Body of pancreas (tissue), 4 donors: Measurements from ENCODE around the gene CXCL5. TPM values are rescaled to one million over a fixed set of nuclear protein-coding genes. Genes with fewer than 3 reads are reported as not detected.

Source experiments
- ATAC-seq: fragments of 150-250 bp; one replicate; pipeline ENCODE4 v1.9.1; 2016
- DNase-seq, 4 donors: peaks; one replicate each; pipeline ENCODE4 v3.0.0-alpha.2; 2019
- H3K27ac ChIP-seq, 4 donors: fragments of 200-600 bp; sonication (generic); 1 replicate in 3 of 4; 2 replicates in 1 of 4; pipeline versions ENCODE4 v1.5.1 to v1.6.1; 2016 to 2019; ENCODE audit warnings: mild to moderate bottlenecking in 1 of 4, mixed read lengths in 1 of 4, moderate library complexity in 1 of 4
- H3K27me3 ChIP-seq, 2 donors: fragments of 200-600 bp; sonication (generic); one replicate each; pipeline ENCODE4 v1.6.0; 2016; ENCODE audit warnings: mild to moderate bottlenecking in 1 of 2
- H3K36me3 ChIP-seq, 2 donors: fragments of 200-600 bp; sonication (generic); replicated peaks in 1 of 2; 2 replicates each; pipeline ENCODE4 v1.5.1; 2016; ENCODE audit warnings: low read depth in 2 of 2; ENCODE audit not compliant: insufficient read depth in 1 of 2
- H3K4me1 ChIP-seq: fragments of 200-600 bp; sonication (generic); one replicate; pipeline ENCODE4 v1.6.0; 2016
- H3K4me3 ChIP-seq, 2 donors: fragments of 200-600 bp; sonication (generic); 1 replicate in 1 of 2; 2 replicates in 1 of 2; pipeline ENCODE4 v1.5.1; 2016 to 2019
- H3K9me3 ChIP-seq, 3 donors: fragments of 200-600 bp; sonication (generic); 1 replicate in 2 of 3; 2 replicates in 1 of 3; pipeline ENCODE4 v1.5.1; 2016
- CTCF ChIP-seq, 7 experiments: fragments of 450-650 bp in 4 of 7; fragments of 200-600 bp in 3 of 7; sonication (generic) in 3 of 7; IDR thresholded peaks; one replicate each; pipeline ENCODE4 v1.5.1; 2016 to 2019; ENCODE audit warnings: antibody characterized with exemption in 7 of 7
- POLR2A ChIP-seq, 3 donors: fragments of 450-650 bp; IDR thresholded peaks; one replicate each; pipeline ENCODE4 v1.6.1; 2016; ENCODE audit warnings: antibody characterized with exemption in 3 of 3, mild to moderate bottlenecking in 2 of 3
- WGBS, 2 donors: methylation state at CpG; one replicate each; pipeline ENCODE4 v1.1.5; 2017; 5-methylcytosine and 5-hydroxymethylcytosine counted together
- intact Hi-C: fragments of 100-400 bp; cut with DNase I; formaldehyde crosslinking; loops from one replicate; pipeline ENCODE4 v1.15.1; 2023
- total RNA-seq, 2 donors: library from RNA; depleted of rRNA; stranded (reverse); fragments of >200 nt; gene quantifications; one replicate each; pipeline ENCODE4 v1.1.0, GENCODE V29; 2016

Gene CXCL5
- total RNA-seq, 2 donors from 2014 or later: not detected

DNA sequence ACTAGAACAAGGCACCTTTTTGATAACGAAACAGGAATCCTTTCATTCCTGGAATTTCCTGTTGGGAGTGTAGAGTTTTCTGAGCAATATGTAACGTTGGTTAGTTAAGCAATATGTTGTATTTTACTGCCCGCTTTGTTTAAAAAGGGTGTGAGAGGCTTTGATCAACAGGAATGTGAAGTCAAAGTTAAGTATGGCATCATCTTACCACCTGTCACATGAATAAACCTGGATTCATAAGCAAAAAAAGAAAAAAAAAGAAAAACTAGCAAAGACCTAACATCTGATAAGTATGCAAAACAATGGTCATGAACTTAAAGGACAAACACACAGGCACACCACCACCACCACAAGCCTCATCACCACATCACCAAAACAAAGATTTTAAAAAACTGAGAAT is 7.1 kb upstream of the CXCL5 start:
- ATAC-seq (peak; percentile 63), DNase-seq (no peak)
- intact Hi-C loops: no loop called here
- peak overlapping the region in 3 of 4 donors; percentile 10 to 57 (median 37) for H3K27ac ChIP-seq
- no peak overlapping the region for H3K4me3 ChIP-seq
- WGBS, 2 donors: 24 to 36% methylated on average over 3 of the region's 3 CpGs
- TF ChIP-seq POLR2A (IDR thresholded peaks at IDR 0.05) (no peak), CTCF (IDR thresholded peaks at IDR 0.05) (no peak)
- H3K4me1 ChIP-seq: no peaks in the 10 kb centered on the region
- H3K9me3 ChIP-seq: no peaks in the 10 kb centered on the region
- H3K27me3 ChIP-seq: no peaks in the 10 kb centered on the region
- no peaks in the 10 kb centered on the region for H3K36me3 ChIP-seq

DNA sequence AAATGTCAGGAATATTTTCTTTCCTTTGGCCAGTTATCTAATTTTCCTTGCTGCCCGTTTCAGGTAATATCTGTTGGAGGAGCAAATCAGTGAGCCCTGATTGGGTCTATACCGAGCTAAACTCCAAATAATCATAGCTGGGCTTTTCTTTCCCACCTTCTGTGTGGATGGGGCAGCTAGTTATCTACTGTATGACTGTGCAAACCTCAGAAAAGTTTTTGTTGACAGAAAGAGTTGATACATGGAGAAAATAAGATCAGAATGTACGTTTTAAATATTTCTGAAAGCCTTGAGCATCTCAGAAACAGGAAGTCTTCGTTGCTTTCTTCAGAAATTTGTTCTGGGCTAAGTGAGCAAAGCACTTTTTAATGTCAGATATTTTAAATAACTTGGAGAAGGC is 6.2 kb upstream of the CXCL5 start:
- no peak for ATAC-seq
- Histone ChIP-seq H3K9me3 (no peaks in the 10 kb centered on the region), H3K4me3 (no peak overlapping the region), H3K36me3 (no peaks in the 10 kb centered on the region), H3K4me1 (no peaks in the 10 kb centered on the region), H3K27ac (peak overlapping the region in 2 of 4 donors; percentile 37 to 57), H3K27me3 (no peaks in the 10 kb centered on the region)
- WGBS, 2 donors: 47 to 48% methylated on average over 4 of the region's 4 CpGs
- DNase-seq: no peak
- intact Hi-C loops: no loop called here
- no peak for TF ChIP-seq POLR2A (IDR thresholded peaks at IDR 0.05)
- TF ChIP-seq CTCF (IDR thresholded peaks at IDR 0.05): no peak

DNA sequence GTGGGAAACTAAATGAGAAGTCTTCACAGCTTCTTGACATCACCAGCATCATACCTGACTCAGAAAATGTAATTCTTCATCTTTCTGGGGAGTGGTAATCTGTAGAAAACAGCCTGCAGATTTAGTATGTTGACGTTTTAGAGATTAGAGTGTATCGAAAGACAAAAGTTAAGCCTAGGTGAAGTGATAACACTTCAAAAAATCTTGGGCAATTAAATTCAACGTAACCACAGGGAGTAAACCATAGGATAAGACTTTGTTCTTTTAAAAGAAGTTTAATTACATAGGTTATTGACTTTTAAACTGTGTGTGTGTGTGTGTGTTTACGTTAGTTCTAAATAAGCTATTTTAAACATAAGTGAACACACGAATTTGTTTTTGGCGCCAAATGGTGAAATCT is 1.8 kb upstream of the CXCL5 start:
- ATAC-seq: no peak
- H3K27ac ChIP-seq: no peak overlapping the region

DNA sequence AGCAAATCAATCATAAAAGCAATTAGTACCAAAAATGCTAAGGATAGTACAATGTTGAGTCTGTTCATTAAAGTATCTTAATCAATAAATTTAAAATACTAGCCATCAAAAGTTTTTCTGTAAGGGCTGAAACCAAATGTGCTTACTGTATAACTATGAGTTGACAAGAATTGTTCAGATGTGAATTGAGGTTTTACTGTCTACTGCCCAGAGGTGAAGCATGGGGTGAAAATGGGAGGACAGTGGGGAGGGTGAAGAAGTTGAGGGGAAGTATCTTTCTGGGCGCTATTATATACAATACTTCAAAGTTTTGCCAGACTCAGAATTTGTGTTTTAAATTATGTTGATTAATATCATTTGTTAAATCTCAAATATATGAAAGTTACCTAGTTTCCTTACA is 6.4 kb downstream of the CXCL5 start:
- no peak overlapping the region for H3K27ac ChIP-seq
- DNase-seq (no peak), ATAC-seq (no peak)
- no peak for TF ChIP-seq POLR2A (IDR thresholded peaks at IDR 0.05)
- TF ChIP-seq CTCF (IDR thresholded peaks at IDR 0.05): no peak
- intact Hi-C loops: no loop called here
- no peaks in the 10 kb centered on the region for H3K36me3 ChIP-seq
- H3K4me1 ChIP-seq: no peaks in the 10 kb centered on the region
- no peaks in the 10 kb centered on the region for H3K9me3 ChIP-seq
- WGBS, 2 donors: 0% methylated on average over 1 of the region's 1 CpG
- H3K27me3 ChIP-seq: no peaks in the 10 kb centered on the region
- no peak overlapping the region for H3K4me3 ChIP-seq

More for the DNA sequence above, 1.8 kb upstream of the CXCL5 start:
- intact Hi-C loops: no loop called here
- H3K36me3 ChIP-seq: no peaks in the 10 kb centered on the region
- no peak overlapping the region for H3K4me3 ChIP-seq
- no peaks in the 10 kb centered on the region for H3K27me3 ChIP-seq
- H3K9me3 ChIP-seq: no peaks in the 10 kb centered on the region
- TF ChIP-seq CTCF (IDR thresholded peaks at IDR 0.05) (no peak), POLR2A (IDR thresholded peaks at IDR 0.05) (no peak)
- H3K4me1 ChIP-seq: peaks cover 9% of the 10 kb centered on the region
- no peak for DNase-seq
- 67 to 73% methylated on average over 6 of the region's 6 CpGs for WGBS, 2 donors

DNA sequence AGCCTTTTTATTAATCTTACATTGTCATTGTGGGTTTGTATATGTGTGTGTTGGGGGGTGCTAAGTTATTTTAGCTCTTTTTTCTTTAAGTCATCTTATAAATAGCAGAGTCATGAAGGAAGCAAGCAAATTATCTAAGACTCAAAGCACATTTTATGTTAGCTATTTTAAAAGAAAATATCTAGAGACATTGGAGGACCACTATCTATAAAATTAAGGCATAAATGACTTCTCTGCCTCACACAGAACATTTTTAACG is 6.8 kb downstream of the CXCL5 start:
- Histone ChIP-seq H3K27me3 (no peaks in the 10 kb centered on the region), H3K27ac (no peak overlapping the region), H3K4me1 (no peaks in the 10 kb centered on the region), H3K36me3 (no peaks in the 10 kb centered on the region), H3K9me3 (no peaks in the 10 kb centered on the region), H3K4me3 (no peak overlapping the region)
- 86 to 100% methylated on average over 1 of the region's 1 CpG for WGBS, 2 donors
- DNase-seq (no peak), ATAC-seq (no peak)
- TF ChIP-seq POLR2A (IDR thresholded peaks at IDR 0.05) (no peak), CTCF (IDR thresholded peaks at IDR 0.05) (no peak)
- intact Hi-C loops: no loop called here
